GM18873 (cell line): ENCODE results near the gene TMEM41B.
"Not testable (repeated sequence)": the region's sequence is repeated elsewhere in the genome, so short reads cannot be mapped to it uniquely, and the experiment has no call there.

Experiments
- ATAC-seq: cut with Tn5 transposase; IDR thresholded peaks from one replicate; pipeline ENCODE4 v1.9.1; 2021; ENCODE audit warnings: mild to moderate bottlenecking, moderate library complexity, moderate number of reproducible peaks; ENCODE audit not compliant: unreplicated experiment, low FRiP score

The TMEM41B gene

GRCh38 chr11:9263840-9264315 is 50.5 kb downstream of the TMEM41B start:
- ATAC-seq, result no peak

DNA sequence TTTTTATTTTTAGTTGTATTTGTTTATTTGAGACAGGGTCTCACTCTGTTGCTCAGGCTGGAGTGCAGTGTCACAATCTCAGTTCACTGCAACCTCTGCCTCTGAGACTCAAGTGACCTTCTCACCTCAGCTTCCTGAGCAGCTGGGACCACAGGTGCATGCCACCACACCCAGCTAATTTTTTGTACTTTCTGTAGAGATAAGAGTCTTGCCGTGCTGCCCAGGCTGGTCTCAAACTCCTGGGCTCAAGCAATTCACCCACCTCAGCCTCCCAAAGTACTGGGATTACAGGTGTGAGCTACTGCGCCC is 53.6 kb downstream of the TMEM41B start:
- not testable (repeated sequence) for ATAC-seq

DNA sequence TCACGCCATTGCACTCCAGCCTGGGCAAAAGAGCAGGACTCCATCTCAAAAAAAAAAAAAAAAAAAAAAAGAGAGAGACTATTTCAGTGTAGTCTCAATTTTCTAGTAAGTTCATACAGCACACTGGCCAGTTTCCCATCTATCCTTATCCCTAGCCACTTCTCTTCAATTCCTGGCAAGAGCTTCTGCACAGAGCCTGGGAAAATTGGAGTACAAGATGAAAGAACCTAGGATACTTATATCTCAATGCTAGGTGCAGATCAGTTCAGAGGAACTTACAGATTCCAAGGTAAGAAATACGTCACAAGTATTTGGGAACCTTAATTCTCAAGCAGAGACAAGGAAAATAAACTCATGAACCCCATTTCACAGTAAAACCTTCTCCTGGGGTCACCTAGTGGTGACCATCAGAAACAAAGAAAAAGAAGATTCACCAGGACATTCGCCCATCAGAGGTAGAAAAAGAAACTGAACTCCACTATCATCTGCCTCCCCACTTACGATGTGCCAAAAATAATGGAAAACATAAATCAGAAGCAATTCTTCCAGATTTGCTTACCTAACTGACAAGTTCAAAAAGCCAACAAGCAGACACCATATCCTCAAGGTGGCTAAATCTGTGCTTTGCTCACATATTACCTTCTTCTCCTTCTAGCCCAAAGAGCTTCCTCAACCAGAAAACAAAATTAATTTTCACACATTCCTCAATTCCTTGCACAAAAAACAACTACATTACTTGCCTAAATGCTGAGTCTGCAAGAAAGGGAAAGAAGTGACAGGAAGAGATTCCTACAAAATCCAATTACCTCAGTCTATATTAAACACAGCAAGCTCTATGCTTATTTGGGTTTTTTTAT is 54.2 kb downstream of the TMEM41B start:
- ATAC-seq, result no peak

DNA sequence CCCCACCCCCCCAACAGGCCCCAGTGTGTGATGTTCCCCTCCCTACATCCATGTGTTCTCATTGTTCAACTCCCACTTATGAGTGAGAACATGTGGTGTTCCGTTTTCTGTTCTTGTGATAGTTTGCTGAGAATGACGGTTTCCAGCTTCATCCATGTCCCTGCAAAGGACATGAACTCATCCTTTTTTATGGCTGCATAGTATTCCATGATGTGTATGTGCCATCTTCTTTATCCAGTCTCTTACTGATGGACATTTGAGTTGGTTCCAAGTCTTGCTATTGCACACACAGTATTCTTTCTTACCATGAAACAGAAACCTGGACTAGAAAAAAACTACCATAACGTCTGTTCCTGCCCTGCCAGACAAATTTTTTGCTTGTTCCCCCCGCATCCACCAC is 56.1 kb downstream of the TMEM41B start:
- not testable (repeated sequence) for ATAC-seq

DNA sequence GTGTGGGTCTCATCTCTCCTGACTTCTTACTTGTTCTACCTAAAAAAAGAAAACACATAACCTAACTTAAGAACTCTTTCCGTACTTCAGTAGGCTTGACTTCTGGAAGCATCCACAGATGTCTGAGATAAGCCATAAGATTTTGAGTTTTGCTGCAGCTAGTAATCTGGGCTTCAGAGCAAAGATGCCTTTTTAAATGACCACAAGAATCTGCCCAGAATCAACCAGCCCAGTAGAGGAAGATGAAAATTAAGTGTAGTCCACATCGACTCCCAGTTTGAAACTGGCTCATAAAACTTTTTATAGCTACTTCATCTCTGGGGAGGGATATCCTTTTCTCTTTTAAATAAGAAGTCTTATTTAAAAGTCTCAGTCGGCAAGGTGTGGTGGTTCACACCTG is 60.0 kb downstream of the TMEM41B start:
- ATAC-seq, result no peak

GRCh38 chr11:9253086-9253485 is 61.3 kb downstream of the TMEM41B start:
- ATAC-seq, result no peak

GRCh38 chr11:9251311-9251710 is 63.1 kb downstream of the TMEM41B start:
- no peak for ATAC-seq

- peak; percentile 60 for ATAC-seq
Measured at GRCh38 chr11:9250139-9250582, 64.2 kb downstream of the TMEM41B start.

- ATAC-seq, result no peak
Measured at GRCh38 chr11:9249252-9249651, 65.1 kb downstream of the TMEM41B start.

- no peak for ATAC-seq
Measured at GRCh38 chr11:9247863-9248262, 66.5 kb downstream of the TMEM41B start.

- not testable (repeated sequence) for ATAC-seq
Measured at GRCh38 chr11:9236242-9236641, 78.2 kb downstream of the TMEM41B start.

DNA sequence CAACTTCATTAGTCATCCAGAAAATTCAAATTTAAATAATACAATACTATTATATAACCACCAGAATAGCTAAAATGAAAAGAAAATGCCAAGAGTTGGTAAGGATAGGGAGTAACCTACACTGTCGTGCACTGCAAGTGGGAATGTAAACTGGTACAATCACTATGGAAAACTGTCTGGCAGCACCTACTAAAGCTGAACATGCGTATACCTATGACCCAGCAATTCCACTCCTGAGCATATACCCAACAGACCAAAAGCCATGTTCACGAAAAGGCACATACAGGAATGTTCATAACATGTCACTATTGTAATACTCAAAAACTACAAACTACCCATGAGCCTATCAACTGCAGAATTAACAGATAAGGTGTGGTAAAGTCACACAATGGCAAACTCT is 81.9 kb downstream of the TMEM41B start:
- no peak for ATAC-seq

DNA sequence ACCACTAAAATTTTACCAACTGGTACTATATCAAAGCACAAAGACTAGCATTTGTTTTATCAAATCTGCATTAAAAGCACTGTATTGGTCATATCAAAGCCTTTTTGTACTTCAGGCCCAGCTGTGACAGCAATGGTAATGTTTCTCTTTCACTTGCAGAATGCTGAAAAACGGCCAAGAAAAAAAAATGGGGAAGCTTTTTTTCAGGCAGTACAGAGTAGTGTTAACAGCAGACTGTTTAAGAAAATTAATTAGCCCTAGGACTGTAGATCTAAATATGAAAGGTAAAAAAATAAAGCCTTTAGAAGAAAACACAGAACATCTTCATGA is 82.6 kb downstream of the TMEM41B start:
- ATAC-seq, result no peak
